Breast epithelium (tissue), 4 donors: Measurements from ENCODE around the gene HCFC1R1. TPM values are rescaled to one million over a fixed set of nuclear protein-coding genes. Genes with fewer than 3 reads are reported as not detected.
A peak's percentile ranks its signal among the peaks of the same experiment; 100 is the strongest.
"Not testable (repeated sequence)": the region's sequence is repeated elsewhere in the genome, so short reads cannot be mapped to it uniquely, and the experiment has no call there.

Source experiments
- DNase-seq, 2 donors: peaks; one replicate each; pipeline ENCODE4 v3.0.0-alpha.2; 2019; ENCODE audit warnings: low spot score in 2 of 2
- H3K27ac ChIP-seq, 2 donors: fragments of 200-600 bp; sonication (generic) in 1 of 2; one replicate each; pipeline ENCODE4 v1.5.1; 2016 to 2019; ENCODE audit warnings: mild to moderate bottlenecking in 1 of 2
- H3K27me3 ChIP-seq, 2 donors: fragments of 200-600 bp; sonication (generic) in 1 of 2; one replicate each; pipeline versions ENCODE4 v1.5.1 to v1.6.0; 2017 to 2019; ENCODE audit warnings: control low read depth in 1 of 2, mild to moderate bottlenecking in 1 of 2
- H3K36me3 ChIP-seq: fragments of 200-600 bp; one replicate; pipeline ENCODE4 v1.5.1; 2019
- H3K4me1 ChIP-seq, 2 donors: fragments of 200-600 bp; sonication (generic); one replicate each; pipeline ENCODE4 v1.5.1; 2016 to 2019; ENCODE audit warnings: control low read depth in 1 of 2
- H3K4me3 ChIP-seq, 3 donors: fragments of 200-600 bp; sonication (generic); 1 replicate in 2 of 3; 2 replicates in 1 of 3; pipeline ENCODE4 v1.5.1; 2016 to 2019; ENCODE audit warnings: mild to moderate bottlenecking in 3 of 3, moderate library complexity in 2 of 3
- H3K9me3 ChIP-seq, 2 donors: fragments of 200-600 bp; sonication (generic) in 1 of 2; one replicate each; pipeline ENCODE4 v1.5.1; 2016 to 2019; ENCODE audit warnings: control low read depth in 1 of 2
- POLR2A ChIP-seq: fragments of 450-650 bp; IDR thresholded peaks from one replicate; pipeline ENCODE4 v1.6.1; 2016; ENCODE audit warnings: antibody characterized with exemption, mild to moderate bottlenecking, moderate library complexity
- POLR2AphosphoS5 ChIP-seq, 3 donors: sonication (generic); formaldehyde crosslinking; IDR thresholded peaks; one replicate each; pipeline ENCODE4 v1.6.1; 2017; ENCODE audit warnings: antibody characterized with exemption in 3 of 3
- intact Hi-C: fragments of 100-400 bp; cut with DNase I; formaldehyde crosslinking; loops from one replicate; pipeline ENCODE4 v1.15.1; 2023; ENCODE audit warnings: low total_unique reads
- total RNA-seq, 3 donors: library from RNA; depleted of rRNA; stranded (reverse); fragments of >200 nt; gene quantifications; one replicate each; pipeline ENCODE4 v1.1.0, GENCODE V29; 2016
- TF ChIP-seq, protein P1 (sequence below), 3 donors: fragments of 450-650 bp; IDR thresholded peaks; one replicate each; pipeline ENCODE4 v1.5.1; 2016 to 2017; ENCODE audit warnings: antibody characterized with exemption in 3 of 3, mild to moderate bottlenecking in 3 of 3, moderate library complexity in 3 of 3

HCFC1R1 gene
- total RNA-seq, 3 donors from 2014 or later, result 8.8 to 26.5 (median 17.3) TPM

DNA sequence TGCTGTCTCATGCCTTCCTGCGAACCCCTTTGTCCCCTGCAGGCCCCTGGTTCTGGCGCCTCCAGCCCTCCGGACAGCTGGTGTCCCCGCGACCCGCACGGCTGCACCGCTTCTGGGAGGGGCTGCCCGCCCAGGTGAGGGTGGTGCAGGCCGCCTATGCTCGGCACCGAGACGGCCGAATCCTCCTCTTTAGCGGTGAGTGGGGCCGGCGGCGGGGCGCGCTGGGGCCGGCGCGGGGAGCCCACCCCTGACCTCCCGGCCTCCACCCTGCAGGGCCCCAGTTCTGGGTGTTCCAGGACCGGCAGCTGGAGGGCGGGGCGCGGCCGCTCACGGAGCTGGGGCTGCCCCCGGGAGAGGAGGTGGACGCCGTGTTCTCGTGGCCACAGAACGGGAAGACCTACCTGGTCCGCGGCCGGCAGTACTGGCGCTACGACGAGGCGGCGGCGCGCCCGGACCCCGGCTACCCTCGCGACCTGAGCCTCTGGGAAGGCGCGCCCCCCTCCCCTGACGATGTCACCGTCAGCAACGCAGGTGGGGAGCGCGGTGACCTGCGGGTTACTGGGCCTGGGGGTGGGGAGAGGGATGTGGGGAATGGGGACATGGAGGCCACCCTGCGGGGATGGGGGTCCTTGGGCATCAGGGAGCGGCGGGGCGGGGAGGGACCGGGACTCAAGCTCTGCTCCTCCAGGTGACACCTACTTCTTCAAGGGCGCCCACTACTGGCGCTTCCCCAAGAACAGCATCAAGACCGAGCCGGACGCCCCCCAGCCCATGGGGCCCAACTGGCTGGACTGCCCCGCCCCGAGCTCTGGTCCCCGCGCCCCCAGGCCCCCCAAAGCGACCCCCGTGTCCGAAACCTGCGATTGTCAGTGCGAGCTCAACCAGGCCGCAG, 34.6 kb upstream of the HCFC1R1 start:
- H3K9me3 ChIP-seq, result no peaks in the 10 kb centered on the region
- peak overlapping the region; percentile 75 to 80 for H3K27ac ChIP-seq
- no peaks in the 10 kb centered on the region for H3K36me3 ChIP-seq
- H3K4me1 ChIP-seq, result no peaks in the 10 kb centered on the region
- DNase-seq, result peak; percentile 51 to 68
- H3K4me3 ChIP-seq, result peak overlapping the region; percentile 70 to 89 (median 75)
- intact Hi-C loops, result loop anchor here (10.0 kb wide), 1 partner anchor 106 kb away; no protein-coding TSS in a partner anchor
- no peaks in the 10 kb centered on the region for H3K27me3 ChIP-seq
- TF ChIP-seq, protein P1, sequence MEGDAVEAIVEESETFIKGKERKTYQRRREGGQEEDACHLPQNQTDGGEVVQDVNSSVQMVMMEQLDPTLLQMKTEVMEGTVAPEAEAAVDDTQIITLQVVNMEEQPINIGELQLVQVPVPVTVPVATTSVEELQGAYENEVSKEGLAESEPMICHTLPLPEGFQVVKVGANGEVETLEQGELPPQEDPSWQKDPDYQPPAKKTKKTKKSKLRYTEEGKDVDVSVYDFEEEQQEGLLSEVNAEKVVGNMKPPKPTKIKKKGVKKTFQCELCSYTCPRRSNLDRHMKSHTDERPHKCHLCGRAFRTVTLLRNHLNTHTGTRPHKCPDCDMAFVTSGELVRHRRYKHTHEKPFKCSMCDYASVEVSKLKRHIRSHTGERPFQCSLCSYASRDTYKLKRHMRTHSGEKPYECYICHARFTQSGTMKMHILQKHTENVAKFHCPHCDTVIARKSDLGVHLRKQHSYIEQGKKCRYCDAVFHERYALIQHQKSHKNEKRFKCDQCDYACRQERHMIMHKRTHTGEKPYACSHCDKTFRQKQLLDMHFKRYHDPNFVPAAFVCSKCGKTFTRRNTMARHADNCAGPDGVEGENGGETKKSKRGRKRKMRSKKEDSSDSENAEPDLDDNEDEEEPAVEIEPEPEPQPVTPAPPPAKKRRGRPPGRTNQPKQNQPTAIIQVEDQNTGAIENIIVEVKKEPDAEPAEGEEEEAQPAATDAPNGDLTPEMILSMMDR (IDR thresholded peaks at IDR 0.05), result no peak
- no peak for TF ChIP-seq POLR2A
- TF ChIP-seq POLR2AphosphoS5 (IDR thresholded peaks at IDR 0.05), result no peak

DNA sequence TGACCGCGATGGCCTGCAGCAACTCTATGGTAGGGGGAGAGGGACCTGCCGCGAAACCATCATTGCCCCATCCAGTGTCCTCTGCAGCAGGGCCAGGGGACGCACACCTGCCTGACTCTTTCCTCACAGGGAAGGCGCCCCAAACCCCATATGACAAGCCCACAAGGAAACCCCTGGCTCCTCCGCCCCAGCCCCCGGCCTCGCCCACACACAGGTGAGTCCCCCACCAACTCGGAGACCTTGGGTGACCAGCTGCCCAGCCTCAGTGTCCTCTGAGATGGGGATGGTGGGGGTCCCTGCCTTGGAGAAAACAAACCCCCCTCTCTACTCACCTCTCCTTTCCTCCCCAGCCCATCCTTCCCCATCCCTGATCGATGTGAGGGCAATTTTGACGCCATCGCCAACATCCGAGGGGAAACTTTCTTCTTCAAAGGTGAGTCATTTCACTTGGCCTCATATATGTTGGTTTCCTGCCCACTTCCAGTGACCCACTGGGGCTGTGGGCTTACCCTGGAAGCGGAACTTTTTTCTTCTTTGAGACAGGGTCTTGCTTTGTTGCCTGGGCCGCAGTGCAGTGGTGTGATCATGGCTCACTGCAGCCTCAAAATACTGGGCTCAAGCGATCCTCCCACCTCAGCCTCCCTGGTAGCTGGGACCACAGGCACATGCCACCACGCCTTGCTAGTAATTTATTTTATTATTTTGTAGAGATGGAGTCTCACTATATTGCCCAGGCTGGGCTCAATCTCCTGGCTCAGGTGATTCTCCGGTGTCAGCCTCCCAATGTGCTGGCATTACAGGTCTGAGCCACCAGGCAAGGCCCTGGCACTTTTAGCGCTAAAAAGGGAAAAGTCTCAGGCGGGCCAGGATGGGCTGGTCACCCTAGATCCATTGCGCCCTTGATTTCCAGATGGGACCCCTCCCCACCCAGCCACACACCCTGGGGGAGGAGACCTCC, 33.7 kb upstream of the HCFC1R1 start:
- no peak for TF ChIP-seq POLR2A
- TF ChIP-seq, protein P1 (IDR thresholded peaks at IDR 0.05), result no peak
- no peak for TF ChIP-seq POLR2AphosphoS5 (IDR thresholded peaks at IDR 0.05)
- Histone ChIP-seq H3K27ac (no peak overlapping the region), H3K36me3 (no peaks in the 10 kb centered on the region), H3K9me3 (no peaks in the 10 kb centered on the region), H3K4me1 (no peaks in the 10 kb centered on the region), H3K27me3 (no peaks in the 10 kb centered on the region), H3K4me3 (peak overlapping the region in 2 of 3 donors; percentile 75 to 89)
- intact Hi-C loops, result loop anchor here (10.0 kb wide), 1 partner anchor 107 kb away; no protein-coding TSS in a partner anchor
- DNase-seq, result no peak

DNA sequence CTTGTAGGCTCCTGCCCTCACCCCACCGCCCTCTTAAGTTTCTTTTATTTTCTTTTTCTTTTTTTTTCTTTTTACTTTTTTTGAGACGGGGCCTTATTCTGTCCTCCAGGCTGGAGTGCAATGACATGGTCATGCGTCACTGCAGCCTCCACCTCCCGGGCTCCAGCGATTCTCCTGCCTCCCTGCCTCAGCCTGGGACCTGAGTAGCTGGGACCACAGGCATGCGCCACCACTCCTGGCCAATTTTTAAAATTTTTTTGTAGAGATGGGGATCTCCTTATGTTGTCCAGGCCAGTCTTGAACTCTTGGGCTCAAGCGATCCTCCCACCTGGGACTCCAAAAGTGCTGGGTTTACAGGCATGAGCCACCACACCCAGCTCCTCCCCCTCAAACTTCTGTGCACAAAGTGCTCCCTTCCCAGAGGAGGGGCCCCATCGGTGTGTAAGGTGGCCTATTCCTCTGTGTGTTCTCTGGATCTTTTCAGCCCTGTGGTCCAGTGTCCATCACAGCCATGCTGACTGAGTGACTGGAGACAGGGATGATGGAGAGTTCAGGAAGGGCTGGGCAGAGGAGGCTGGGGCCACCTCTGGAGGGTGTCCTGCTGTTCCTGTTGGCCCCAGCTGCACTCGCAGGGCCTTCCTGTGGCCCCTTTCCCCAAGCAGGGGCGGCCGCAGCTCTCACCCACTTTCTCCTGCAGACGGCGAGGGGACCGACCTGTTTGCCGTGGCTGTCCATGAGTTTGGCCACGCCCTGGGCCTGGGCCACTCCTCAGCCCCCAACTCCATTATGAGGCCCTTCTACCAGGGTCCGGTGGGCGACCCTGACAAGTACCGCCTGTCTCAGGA, 32.8 kb upstream of the HCFC1R1 start:
- Histone ChIP-seq H3K4me1 (no peaks in the 10 kb centered on the region), H3K4me3 (no peak overlapping the region), H3K27ac (no peak overlapping the region), H3K9me3 (no peaks in the 10 kb centered on the region), H3K36me3 (no peaks in the 10 kb centered on the region), H3K27me3 (no peaks in the 10 kb centered on the region)
- TF ChIP-seq, protein P1 (IDR thresholded peaks at IDR 0.05), result no peak
- TF ChIP-seq POLR2AphosphoS5 (IDR thresholded peaks at IDR 0.05) (no peak), POLR2A (no peak)
- DNase-seq, result no peak
- intact Hi-C loops, result loop anchor here (10.0 kb wide), 1 partner anchor 108 kb away; no protein-coding TSS in a partner anchor

DNA sequence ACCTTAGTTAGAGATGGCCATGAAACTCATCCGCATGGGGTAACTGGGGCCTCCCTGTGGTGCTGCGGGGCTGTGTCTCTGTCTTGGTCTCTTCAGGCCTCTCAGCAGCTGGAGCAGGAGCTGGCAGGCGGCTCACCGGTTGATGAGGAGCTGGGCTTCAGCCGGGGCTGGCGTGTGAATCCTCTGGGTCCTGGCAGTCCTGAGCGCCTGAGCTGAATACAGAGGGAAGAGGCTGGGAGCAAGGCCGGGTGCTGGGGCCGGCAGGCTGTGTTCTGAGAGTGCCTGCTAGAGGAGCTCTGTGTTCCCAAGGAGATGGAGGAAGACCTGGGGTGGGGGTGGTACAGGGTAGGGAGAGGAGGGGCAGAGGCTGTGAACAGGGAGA, 32.0 kb upstream of the HCFC1R1 start:
- H3K36me3 ChIP-seq, H3K27me3 ChIP-seq, H3K4me3 ChIP-seq, H3K9me3 ChIP-seq, DNase-seq, H3K27ac ChIP-seq, H3K4me1 ChIP-seq: not testable (repeated sequence)
- intact Hi-C loops, result loop anchor here (10.0 kb wide), 1 partner anchor 109 kb away; no protein-coding TSS in a partner anchor
